ENCODE results near the gene SEPTIN14. TPM values are rescaled to one million over a fixed set of nuclear protein-coding genes. Genes with fewer than 3 reads are reported as not detected.
"Not testable (repeated sequence)": the region's sequence is repeated elsewhere in the genome, so short reads cannot be mapped to it uniquely, and the experiment has no call there.

Gene SEPTIN14
- total RNA-seq, 2 experiments from 2014 or later: not detected

DNA sequence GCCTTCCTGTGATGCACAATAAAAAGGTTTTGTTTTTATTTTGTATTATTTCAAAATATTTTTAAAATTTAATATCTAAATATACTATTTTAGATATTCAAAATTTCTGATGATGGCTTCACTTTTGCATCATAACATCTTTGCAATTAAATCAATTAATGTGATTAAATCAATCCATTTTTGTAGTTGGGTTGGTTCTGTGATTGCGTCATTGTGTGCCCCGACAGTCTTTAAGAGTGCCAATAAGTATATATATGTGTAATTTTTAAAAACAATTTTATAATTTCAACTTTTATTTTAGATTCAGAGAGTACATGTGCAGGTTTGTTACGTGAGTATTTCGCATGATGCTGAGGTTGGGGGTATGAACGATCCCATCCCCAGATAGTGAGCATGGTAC, 70.5 kb downstream of the SEPTIN14 start:
- ChIA-PET POLR2A (no interaction called here), CTCF (ENCODE audit: unreplicated experiment) (no interaction called here)
- TF ChIP-seq, protein P1, sequence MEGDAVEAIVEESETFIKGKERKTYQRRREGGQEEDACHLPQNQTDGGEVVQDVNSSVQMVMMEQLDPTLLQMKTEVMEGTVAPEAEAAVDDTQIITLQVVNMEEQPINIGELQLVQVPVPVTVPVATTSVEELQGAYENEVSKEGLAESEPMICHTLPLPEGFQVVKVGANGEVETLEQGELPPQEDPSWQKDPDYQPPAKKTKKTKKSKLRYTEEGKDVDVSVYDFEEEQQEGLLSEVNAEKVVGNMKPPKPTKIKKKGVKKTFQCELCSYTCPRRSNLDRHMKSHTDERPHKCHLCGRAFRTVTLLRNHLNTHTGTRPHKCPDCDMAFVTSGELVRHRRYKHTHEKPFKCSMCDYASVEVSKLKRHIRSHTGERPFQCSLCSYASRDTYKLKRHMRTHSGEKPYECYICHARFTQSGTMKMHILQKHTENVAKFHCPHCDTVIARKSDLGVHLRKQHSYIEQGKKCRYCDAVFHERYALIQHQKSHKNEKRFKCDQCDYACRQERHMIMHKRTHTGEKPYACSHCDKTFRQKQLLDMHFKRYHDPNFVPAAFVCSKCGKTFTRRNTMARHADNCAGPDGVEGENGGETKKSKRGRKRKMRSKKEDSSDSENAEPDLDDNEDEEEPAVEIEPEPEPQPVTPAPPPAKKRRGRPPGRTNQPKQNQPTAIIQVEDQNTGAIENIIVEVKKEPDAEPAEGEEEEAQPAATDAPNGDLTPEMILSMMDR (conservative IDR thresholded peaks at IDR 0.05; ENCODE audit: low read length): no peak
- TF ChIP-seq EZH2phosphoT487 (IDR thresholded peaks at IDR 0.05; ENCODE audit: borderline replicate concordance, low read depth, low read length): no peak
- H3K4me3 ChIP-seq (ENCODE audit: low read depth, low read length, poor library complexity, severe bottlenecking): no peak overlapping the region
- H3K9me3 ChIP-seq (ENCODE audit: low read length): no peaks in the 10 kb centered on the region
- no peaks in the 10 kb centered on the region for H3K9me2 ChIP-seq (ENCODE audit: insufficient read depth, low read length)
- no TSS peak for BruUV-seq (replicated peaks)
- H3K79me2 ChIP-seq (ENCODE audit: insufficient read depth, low read depth, low read length): no peaks in the 10 kb centered on the region
- no peak overlapping the region for H3K27ac ChIP-seq (ENCODE audit: low read depth, low read length, poor library complexity, severe bottlenecking)
- intact Hi-C loops (cut with micrococcal nuclease; ENCODE audit: unreplicated experiment): no loop called here
- H3K36me3 ChIP-seq (ENCODE audit: insufficient read depth, low read length): no peaks in the 10 kb centered on the region
- H2AFZ ChIP-seq (ENCODE audit: low read length): no peak overlapping the region
- no peak for DNase-seq (ENCODE audit: low spot score)
- no peaks in the 10 kb centered on the region for H3K4me1 ChIP-seq (ENCODE audit: insufficient read depth, low read length, poor library complexity, severe bottlenecking)
- no peak overlapping the region for H3K4me2 ChIP-seq (ENCODE audit: low read length)
- no peaks in the 10 kb centered on the region for H4K20me1 ChIP-seq (ENCODE audit: insufficient read depth, low read length)

DNA sequence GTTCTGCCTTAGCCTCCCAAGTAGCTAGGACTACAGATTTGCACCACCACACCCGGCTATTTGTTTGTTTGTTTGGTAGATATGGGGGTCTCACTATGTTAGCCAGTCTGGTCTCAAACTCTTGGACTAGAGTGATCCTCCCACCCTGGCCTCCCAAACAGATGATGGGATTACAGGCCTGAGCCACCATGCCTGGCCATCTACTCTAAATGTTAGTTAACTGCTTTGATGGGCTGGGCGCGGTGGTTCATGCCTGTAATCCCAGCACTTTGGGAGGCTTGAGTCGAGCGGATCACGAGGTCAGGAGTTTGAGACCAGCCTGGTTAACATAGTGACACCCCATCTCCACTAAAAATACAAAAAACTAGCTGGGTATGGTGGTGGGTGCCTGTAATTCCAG, 74.8 kb downstream of the SEPTIN14 start:
- Histone ChIP-seq H3K9me3 (ENCODE audit: low read length) (no peaks in the 10 kb centered on the region), H3K4me2 (ENCODE audit: low read length) (no peak overlapping the region), H4K20me1 (ENCODE audit: insufficient read depth, low read length) (no peaks in the 10 kb centered on the region), H3K9me2 (ENCODE audit: insufficient read depth, low read length) (no peaks in the 10 kb centered on the region), H3K36me3 (ENCODE audit: insufficient read depth, low read length) (no peaks in the 10 kb centered on the region), H2AFZ (ENCODE audit: low read length) (no peak overlapping the region), H3K27ac (ENCODE audit: low read depth, low read length, poor library complexity, severe bottlenecking) (no peak overlapping the region), H3K79me2 (ENCODE audit: insufficient read depth, low read depth, low read length) (no peaks in the 10 kb centered on the region), H3K4me1 (ENCODE audit: insufficient read depth, low read length, poor library complexity, severe bottlenecking) (no peaks in the 10 kb centered on the region), H3K4me3 (ENCODE audit: low read depth, low read length, poor library complexity, severe bottlenecking) (no peak overlapping the region)
- no peak for DNase-seq (ENCODE audit: low spot score)
- no peak for TF ChIP-seq EZH2phosphoT487 (IDR thresholded peaks at IDR 0.05; ENCODE audit: borderline replicate concordance, low read depth, low read length)
- TF ChIP-seq, protein P1 (conservative IDR thresholded peaks at IDR 0.05; ENCODE audit: low read length): no peak
- ChIA-PET POLR2A (interaction anchor here (0.6 kb wide), 1 partner anchor 929 kb away, joined by 3 read pairs; no protein-coding TSS in a partner anchor), CTCF (ENCODE audit: unreplicated experiment) (no interaction called here)
- intact Hi-C loops (cut with micrococcal nuclease; ENCODE audit: unreplicated experiment): no loop called here
- no TSS peak for BruUV-seq (replicated peaks)

DNA sequence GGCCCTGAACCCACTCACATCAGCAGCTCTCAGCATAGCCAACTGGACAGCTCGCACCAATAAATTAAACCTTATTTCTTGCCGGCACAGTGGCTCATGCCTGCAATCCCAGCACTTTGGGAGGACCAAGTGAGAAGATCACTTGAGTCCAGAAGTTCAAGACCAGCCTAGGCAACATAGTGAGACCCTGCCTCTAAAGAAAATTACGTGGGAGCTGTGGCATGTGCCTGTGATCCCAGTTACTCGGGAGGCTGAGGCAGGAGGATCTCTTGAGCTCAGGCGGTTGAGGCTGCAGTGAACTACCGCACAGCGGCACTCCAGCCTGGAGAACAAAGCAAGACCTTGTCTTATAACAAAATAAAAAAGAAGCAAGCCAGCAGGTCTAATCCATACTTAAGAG, 75.7 kb downstream of the SEPTIN14 start:
- intact Hi-C loops (cut with micrococcal nuclease; ENCODE audit: unreplicated experiment): no loop called here
- CTCF ChIA-PET (ENCODE audit: unreplicated experiment): no interaction called here

DNA sequence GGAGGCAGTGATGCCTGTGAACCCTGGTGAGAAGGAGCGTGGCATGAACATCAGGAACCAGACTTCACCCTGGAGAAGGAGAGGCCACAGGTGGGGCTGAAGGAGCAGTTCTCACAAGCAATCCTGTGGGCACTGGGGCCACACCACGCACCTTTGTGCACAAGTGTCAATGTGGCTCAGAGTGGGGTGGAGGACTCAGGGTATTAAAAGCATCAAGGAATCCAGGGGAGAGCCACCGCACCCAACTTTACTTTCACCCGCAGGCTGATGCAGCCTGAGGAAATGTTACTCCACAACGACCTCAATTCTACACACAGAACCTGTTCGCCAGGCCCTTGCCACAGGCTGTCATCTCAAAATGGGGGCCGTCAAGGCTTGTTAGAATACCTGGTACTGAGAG, 77.1 kb downstream of the SEPTIN14 start:
- BruUV-seq (replicated peaks); POLR2A ChIA-PET; DNase-seq (ENCODE audit: low spot score); H3K27ac ChIP-seq (ENCODE audit: low read depth, low read length, poor library complexity, severe bottlenecking); H3K4me1 ChIP-seq (ENCODE audit: insufficient read depth, low read length, poor library complexity, severe bottlenecking); H3K4me3 ChIP-seq (ENCODE audit: low read depth, low read length, poor library complexity, severe bottlenecking); intact Hi-C loops (cut with micrococcal nuclease; ENCODE audit: unreplicated experiment); H3K36me3 ChIP-seq (ENCODE audit: insufficient read depth, low read length); CTCF ChIA-PET (ENCODE audit: unreplicated experiment); H4K20me1 ChIP-seq (ENCODE audit: insufficient read depth, low read length); H3K9me3 ChIP-seq (ENCODE audit: low read length); H3K79me2 ChIP-seq (ENCODE audit: insufficient read depth, low read depth, low read length); H2AFZ ChIP-seq (ENCODE audit: low read length); H3K4me2 ChIP-seq (ENCODE audit: low read length); H3K9me2 ChIP-seq (ENCODE audit: insufficient read depth, low read length): not testable (repeated sequence)

More for the DNA sequence above, 75.7 kb downstream of the SEPTIN14 start:
- no peak for DNase-seq (ENCODE audit: low spot score)
- no peaks in the 10 kb centered on the region for H3K79me2 ChIP-seq (ENCODE audit: insufficient read depth, low read depth, low read length)
- POLR2A ChIA-PET: no interaction called here
- no peak overlapping the region for H3K27ac ChIP-seq (ENCODE audit: low read depth, low read length, poor library complexity, severe bottlenecking)
- TF ChIP-seq EZH2phosphoT487 (IDR thresholded peaks at IDR 0.05; ENCODE audit: borderline replicate concordance, low read depth, low read length): no peak
- TF ChIP-seq, protein P1 (conservative IDR thresholded peaks at IDR 0.05; ENCODE audit: low read length): no peak
- H3K36me3 ChIP-seq (ENCODE audit: insufficient read depth, low read length): no peaks in the 10 kb centered on the region
- no TSS peak for BruUV-seq (replicated peaks)
- no peaks in the 10 kb centered on the region for H3K4me1 ChIP-seq (ENCODE audit: insufficient read depth, low read length, poor library complexity, severe bottlenecking)
- H3K9me3 ChIP-seq (ENCODE audit: low read length): no peaks in the 10 kb centered on the region
- H3K9me2 ChIP-seq (ENCODE audit: insufficient read depth, low read length): no peaks in the 10 kb centered on the region
- no peak overlapping the region for H3K4me3 ChIP-seq (ENCODE audit: low read depth, low read length, poor library complexity, severe bottlenecking)
- H2AFZ ChIP-seq (ENCODE audit: low read length): no peak overlapping the region
- no peak overlapping the region for H3K4me2 ChIP-seq (ENCODE audit: low read length)
- no peaks in the 10 kb centered on the region for H4K20me1 ChIP-seq (ENCODE audit: insufficient read depth, low read length)
